ENCODE results near the gene CHRND. TPM values are rescaled to one million over a fixed set of nuclear protein-coding genes. Genes with fewer than 3 reads are reported as not detected.

The CHRND gene
- total RNA-seq, 1 experiment from 2014 or later = not detected

- H3K27ac Mint-ChIP-seq (ENCODE audit: unreplicated experiment) = no peak overlapping the region
- H3K9me3 ChIP-seq = no peaks in the 10 kb centered on the region
- H3K9me3 Mint-ChIP-seq (ENCODE audit: unreplicated experiment) = no peaks in the 10 kb centered on the region
- H3K4me3 ChIP-seq (ENCODE audit: low read depth, low read length) = peak overlapping the region; percentile 38
- intact Hi-C loops (cut with micrococcal nuclease; ENCODE audit: unreplicated experiment) = no loop called here
- BruUV-seq (replicated peaks) = no TSS peak
- no peaks in the 10 kb centered on the region for H3K36me3 ChIP-seq (ENCODE audit: control insufficient read depth, insufficient read depth, low read length)
- no peaks in the 10 kb centered on the region for H3K4me1 ChIP-seq
- H3K4me3 Mint-ChIP-seq (ENCODE audit: unreplicated experiment) = peak overlapping the region; percentile 55
- H3K4me1 Mint-ChIP-seq (ENCODE audit: low read depth, unreplicated experiment) = no peaks in the 10 kb centered on the region
- no peak for TF ChIP-seq CTCF (IDR thresholded peaks at IDR 0.05; ENCODE audit: insufficient read depth in 1 of 2, low read depth in 1 of 2, low read length in 1 of 2, severe bottlenecking in 1 of 2, unreplicated experiment in 1 of 2)
- POLR2A ChIA-PET = no interaction called here
- CTCF ChIA-PET = no interaction called here
- no peaks in the 10 kb centered on the region for H3K27me3 ChIP-seq (replicated peaks; ENCODE audit: control insufficient read depth, insufficient read depth, low read length)
- no peak for DNase-seq
- no peaks in the 10 kb centered on the region for H3K36me3 Mint-ChIP-seq (ENCODE audit: insufficient read depth, unreplicated experiment)
- no peaks in the 10 kb centered on the region for H3K27me3 Mint-ChIP-seq (ENCODE audit: insufficient read depth, unreplicated experiment)
Observed at GRCh38 chr2:232503809-232504323, 22.1 kb upstream of the CHRND start.

- ChIA-PET CTCF (no interaction called here), POLR2A (no interaction called here)
- Mint-ChIP-seq H3K4me1 (ENCODE audit: low read depth, unreplicated experiment) (no peaks in the 10 kb centered on the region), H3K9me3 (ENCODE audit: unreplicated experiment) (no peaks in the 10 kb centered on the region), H3K36me3 (ENCODE audit: insufficient read depth, unreplicated experiment) (no peaks in the 10 kb centered on the region), H3K27ac (ENCODE audit: unreplicated experiment) (no peak overlapping the region), H3K27me3 (ENCODE audit: insufficient read depth, unreplicated experiment) (no peaks in the 10 kb centered on the region), H3K4me3 (ENCODE audit: unreplicated experiment) (no peak overlapping the region)
- H3K36me3 ChIP-seq (ENCODE audit: control insufficient read depth, insufficient read depth, low read length) = no peaks in the 10 kb centered on the region
- H3K4me1 ChIP-seq = no peaks in the 10 kb centered on the region
- no peak overlapping the region for H3K4me3 ChIP-seq (ENCODE audit: low read depth, low read length)
- no peak for DNase-seq
- no peak for TF ChIP-seq CTCF (IDR thresholded peaks at IDR 0.05; ENCODE audit: insufficient read depth in 1 of 2, low read depth in 1 of 2, low read length in 1 of 2, severe bottlenecking in 1 of 2, unreplicated experiment in 1 of 2)
- no TSS peak for BruUV-seq (replicated peaks)
- H3K9me3 ChIP-seq = no peaks in the 10 kb centered on the region
- intact Hi-C loops (cut with micrococcal nuclease; ENCODE audit: unreplicated experiment) = no loop called here
- H3K27me3 ChIP-seq (replicated peaks; ENCODE audit: control insufficient read depth, insufficient read depth, low read length) = no peaks in the 10 kb centered on the region
Observed at GRCh38 chr2:232504438-232504837, 21.5 kb upstream of the CHRND start.

GRCh38 chr2:232505856-232506255, 20.1 kb upstream of the CHRND start:
- no peaks in the 10 kb centered on the region for H3K9me3 Mint-ChIP-seq (ENCODE audit: unreplicated experiment)

More at GRCh38 chr2:232505856-232506255, 20.1 kb upstream of the CHRND start:
- Mint-ChIP-seq H3K27me3 (ENCODE audit: insufficient read depth, unreplicated experiment) (no peaks in the 10 kb centered on the region), H3K4me1 (ENCODE audit: low read depth, unreplicated experiment) (no peaks in the 10 kb centered on the region), H3K36me3 (ENCODE audit: insufficient read depth, unreplicated experiment) (no peaks in the 10 kb centered on the region), H3K4me3 (ENCODE audit: unreplicated experiment) (no peak overlapping the region), H3K27ac (ENCODE audit: unreplicated experiment) (no peak overlapping the region)
- no peaks in the 10 kb centered on the region for H3K27me3 ChIP-seq (replicated peaks; ENCODE audit: control insufficient read depth, insufficient read depth, low read length)
- TF ChIP-seq CTCF (IDR thresholded peaks at IDR 0.05; ENCODE audit: insufficient read depth in 1 of 2, low read depth in 1 of 2, low read length in 1 of 2, severe bottlenecking in 1 of 2, unreplicated experiment in 1 of 2) = no peak
- no peaks in the 10 kb centered on the region for H3K36me3 ChIP-seq (ENCODE audit: control insufficient read depth, insufficient read depth, low read length)
- no TSS peak for BruUV-seq (replicated peaks)
- H3K4me1 ChIP-seq = no peaks in the 10 kb centered on the region
- POLR2A ChIA-PET = no interaction called here
- intact Hi-C loops (cut with micrococcal nuclease; ENCODE audit: unreplicated experiment) = no loop called here
- H3K9me3 ChIP-seq = no peaks in the 10 kb centered on the region
- no peak for DNase-seq
- CTCF ChIA-PET = no interaction called here
- H3K4me3 ChIP-seq (ENCODE audit: low read depth, low read length) = no peak overlapping the region
